EH (cell line): Measurements from ENCODE around the gene SAAL1.
"Not testable (repeated sequence)": the region's sequence is repeated elsewhere in the genome, so short reads cannot be mapped to it uniquely, and the experiment has no call there.

ENCODE experiments used
- DNase-seq: peaks from one replicate; pipeline ENCODE4 v3.0.0-alpha.2; 2015; ENCODE audit warnings: low read depth

Gene SAAL1, protein sequence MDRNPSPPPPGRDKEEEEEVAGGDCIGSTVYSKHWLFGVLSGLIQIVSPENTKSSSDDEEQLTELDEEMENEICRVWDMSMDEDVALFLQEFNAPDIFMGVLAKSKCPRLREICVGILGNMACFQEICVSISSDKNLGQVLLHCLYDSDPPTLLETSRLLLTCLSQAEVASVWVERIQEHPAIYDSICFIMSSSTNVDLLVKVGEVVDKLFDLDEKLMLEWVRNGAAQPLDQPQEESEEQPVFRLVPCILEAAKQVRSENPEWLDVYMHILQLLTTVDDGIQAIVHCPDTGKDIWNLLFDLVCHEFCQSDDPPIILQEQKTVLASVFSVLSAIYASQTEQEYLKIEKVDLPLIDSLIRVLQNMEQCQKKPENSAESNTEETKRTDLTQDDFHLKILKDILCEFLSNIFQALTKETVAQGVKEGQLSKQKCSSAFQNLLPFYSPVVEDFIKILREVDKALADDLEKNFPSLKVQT

DNA sequence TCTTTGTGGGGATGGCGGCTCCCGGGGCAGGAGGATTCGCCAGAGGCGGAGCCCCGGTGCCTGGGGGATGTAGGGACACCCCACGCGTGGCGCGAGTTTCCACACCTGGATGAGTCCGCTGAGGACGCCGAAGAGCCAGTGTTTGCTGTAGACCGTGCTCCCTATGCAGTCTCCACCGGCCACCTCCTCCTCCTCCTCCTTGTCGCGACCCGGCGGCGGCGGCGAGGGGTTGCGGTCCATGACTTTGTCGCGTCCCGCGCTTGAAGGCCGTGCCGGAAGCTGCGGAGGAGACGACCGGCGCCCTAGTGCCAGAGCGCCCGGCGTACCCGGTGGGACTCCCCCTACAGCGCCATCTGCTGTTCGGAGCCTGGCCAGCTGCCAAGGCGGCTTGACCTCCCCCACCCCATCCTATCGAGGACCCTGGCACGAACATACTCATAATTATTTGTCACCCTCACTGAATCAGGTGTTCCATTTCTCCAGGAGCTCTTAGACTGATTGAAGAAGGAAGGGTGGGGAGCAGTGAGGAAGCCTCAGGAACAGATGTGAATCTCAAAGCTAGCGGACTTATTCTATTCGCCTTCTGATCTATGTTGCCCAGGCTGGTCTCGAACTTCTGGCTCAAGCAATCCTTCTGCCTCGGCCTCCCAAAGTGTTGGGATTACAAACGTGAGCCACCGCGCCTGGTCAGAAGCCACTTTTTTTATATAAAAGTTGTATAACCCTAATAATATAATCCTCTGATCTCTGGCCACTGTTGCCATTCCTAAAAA is at the start of gene SAAL1:
Gene SAAL1 (minus strand): TSS at position 281 of the 773 bp plus-strand sequence. CDS start 41 bp downstream, at position 240.
- peak; percentile 83 for DNase-seq

DNA sequence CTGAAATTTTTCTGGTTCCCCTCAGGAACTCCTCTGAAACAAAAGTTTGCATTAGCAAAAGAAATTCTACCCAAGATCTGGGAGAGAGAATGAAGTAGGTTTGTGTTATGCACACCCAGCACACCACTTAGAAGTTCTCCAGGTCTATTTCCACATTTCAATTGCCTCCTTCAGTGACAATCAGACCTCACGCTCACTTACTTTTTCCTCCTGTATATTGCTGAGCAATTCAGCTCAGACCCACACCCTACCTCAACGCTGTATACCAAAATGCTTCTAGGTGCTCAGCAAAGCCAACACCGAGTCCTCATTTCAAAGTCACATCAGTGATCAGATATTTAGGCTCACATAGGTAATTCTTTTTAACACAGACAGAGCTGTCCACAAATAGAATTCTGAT is 45.7 kb upstream of the SAAL1 start:
- no peak for DNase-seq

DNA sequence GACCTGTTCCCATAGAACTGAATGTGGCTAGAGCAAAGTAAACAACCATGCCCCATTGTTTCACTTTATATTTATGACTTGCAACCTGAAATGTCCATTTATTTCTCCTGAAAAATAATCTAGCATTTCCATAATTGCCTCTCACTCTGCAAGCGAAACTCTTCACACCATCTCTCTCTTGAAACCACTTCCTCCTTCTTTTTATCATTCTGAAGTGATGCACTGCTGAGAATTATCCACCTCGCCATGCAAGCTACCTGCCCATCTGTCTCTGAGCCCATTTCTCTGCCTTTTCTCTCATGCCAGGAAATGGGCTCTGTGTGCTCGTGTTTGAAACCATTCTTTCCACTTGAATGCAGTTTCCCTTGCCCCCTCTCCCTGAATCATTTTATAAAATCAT is 40.0 kb upstream of the SAAL1 start:
- no peak for DNase-seq

DNA sequence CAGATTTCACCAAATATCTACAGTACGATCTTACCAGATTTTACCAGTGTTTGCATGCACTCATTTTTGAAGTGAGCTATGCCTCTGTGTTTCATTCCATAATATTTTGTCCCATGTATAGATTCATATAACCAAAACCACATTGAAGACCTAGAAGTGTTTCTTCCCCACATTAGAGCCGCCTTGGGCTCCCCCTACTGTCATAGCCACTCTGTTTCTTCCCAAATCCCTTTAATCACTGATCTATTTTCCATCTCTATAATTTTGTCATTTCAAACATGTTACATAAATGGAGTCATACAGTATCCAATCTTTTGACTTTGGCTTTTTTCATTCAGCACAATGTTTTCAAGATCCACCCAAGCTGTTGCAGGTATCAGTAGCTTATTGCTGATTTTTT is 39.1 kb upstream of the SAAL1 start:
- DNase-seq: no peak

DNA sequence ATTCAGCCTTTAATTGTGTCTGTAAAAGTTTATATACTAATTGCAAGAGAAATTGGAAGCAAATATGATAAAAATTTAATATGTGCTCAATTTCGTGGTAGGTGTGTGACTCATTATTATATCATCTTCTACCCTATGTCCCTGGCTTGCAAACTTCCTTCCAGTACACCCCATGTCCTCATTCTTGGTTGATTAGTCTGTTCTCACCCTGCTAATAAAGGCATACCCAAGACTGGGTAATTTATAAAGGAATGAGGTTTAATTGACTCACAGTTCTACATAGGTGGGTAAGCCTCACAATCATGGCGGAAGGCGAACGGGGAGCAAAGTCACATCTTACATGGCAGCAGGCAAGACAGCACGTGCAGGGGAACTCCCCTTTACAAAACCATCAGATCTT is 38.4 kb upstream of the SAAL1 start:
- DNase-seq: peak; percentile 6

DNA sequence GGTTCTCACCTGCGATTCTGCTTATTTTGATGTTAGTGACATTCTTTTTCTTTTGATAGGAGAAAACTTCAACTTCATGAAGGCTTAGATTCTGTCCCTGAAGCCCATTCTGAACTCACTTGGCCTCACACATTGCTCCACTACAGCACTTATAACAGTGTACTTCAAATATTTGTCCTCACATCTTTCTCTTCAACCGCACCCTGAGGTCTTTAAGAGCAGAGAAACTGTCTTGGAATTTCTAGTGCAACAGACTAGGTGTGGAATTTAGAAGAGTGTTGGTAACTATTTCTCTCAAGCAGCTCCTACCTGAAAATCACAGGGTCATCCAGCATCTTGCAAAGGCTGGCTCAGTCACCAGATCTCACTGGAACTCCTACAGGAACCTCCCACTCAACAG is 34.3 kb upstream of the SAAL1 start:
- no peak for DNase-seq

DNA sequence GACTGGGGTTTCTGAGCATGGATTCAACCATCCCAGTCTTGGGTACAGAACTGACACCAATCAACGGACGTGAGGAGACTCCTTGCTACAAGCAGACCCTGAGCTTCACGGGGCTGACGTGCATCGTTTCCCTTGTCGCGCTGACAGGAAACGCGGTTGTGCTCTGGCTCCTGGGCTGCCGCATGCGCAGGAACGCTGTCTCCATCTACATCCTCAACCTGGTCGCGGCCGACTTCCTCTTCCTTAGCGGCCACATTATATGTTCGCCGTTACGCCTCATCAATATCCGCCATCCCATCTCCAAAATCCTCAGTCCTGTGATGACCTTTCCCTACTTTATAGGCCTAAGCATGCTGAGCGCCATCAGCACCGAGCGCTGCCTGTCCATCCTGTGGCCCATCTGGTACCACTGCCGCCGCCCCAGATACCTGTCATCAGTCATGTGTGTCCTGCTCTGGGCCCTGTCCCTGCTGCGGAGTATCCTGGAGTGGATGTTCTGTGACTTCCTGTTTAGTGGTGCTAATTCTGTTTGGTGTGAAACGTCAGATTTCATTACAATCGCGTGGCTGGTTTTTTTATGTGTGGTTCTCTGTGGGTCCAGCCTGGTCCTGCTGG is 31.4 kb upstream of the SAAL1 start:
- no peak for DNase-seq

DNA sequence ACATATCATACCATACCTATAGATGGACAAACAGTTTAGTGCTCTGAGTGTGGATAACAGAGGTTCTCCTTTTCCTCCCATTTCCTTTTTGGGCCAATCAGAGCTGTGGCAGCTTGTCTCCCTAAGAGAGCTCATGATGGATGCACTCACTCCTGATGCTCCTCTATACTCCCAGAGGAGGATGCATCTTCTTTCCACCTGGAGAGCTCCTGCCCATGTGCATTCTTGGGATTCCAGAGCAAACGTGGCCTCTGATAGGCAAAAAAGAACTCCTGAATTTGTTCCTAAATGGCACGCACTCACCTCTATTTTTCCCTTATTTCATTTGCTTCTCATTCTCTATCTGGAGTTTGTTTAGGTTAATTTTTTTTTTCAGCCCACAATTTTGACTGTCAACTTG is 29.4 kb upstream of the SAAL1 start:
- no peak for DNase-seq

DNA sequence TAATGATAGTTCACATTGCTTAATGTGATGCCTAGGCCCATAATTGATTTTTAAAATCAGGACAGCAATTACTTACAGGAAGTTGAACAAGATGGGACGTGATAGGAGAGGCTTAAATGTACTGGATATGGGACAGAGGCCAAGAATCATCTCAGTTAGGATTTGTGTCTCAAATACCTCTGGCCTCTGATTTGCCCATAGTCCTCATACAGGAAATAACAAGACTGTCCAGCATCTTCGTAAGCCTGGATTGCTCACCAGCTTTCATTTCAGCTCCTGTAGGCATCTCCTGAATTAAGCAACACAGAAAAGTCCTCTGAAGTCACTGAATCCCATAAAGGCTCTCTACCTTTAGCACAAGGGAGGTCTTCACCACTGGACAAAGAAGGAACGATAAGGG is 26.5 kb upstream of the SAAL1 start, which contains the start of gene MRGPRX3:
Gene MRGPRX3 (plus strand): TSS at position 231 of the 400 bp plus-strand sequence. CDS start 4,632 bp downstream, outside the sequence.
- peak; percentile 16 for DNase-seq

DNA sequence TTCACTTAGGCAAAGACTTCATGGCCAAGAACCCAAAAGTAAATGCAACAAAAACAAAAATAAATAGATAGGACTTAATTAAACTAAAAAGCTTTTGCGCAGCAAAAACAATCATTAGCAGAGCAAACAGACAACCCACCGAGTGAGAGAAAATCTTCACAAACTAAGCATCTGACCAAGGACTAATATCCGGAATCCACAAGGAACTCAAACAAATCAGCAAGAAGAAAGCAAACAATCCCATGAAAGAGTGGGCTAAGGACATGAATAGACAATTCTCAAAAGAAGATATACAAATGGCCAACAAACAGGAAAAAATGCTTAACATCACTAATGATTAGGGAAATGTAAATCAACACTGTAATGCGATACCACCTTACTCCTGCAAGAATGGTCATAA is 25.2 kb upstream of the SAAL1 start:
- not testable (repeated sequence) for DNase-seq

DNA sequence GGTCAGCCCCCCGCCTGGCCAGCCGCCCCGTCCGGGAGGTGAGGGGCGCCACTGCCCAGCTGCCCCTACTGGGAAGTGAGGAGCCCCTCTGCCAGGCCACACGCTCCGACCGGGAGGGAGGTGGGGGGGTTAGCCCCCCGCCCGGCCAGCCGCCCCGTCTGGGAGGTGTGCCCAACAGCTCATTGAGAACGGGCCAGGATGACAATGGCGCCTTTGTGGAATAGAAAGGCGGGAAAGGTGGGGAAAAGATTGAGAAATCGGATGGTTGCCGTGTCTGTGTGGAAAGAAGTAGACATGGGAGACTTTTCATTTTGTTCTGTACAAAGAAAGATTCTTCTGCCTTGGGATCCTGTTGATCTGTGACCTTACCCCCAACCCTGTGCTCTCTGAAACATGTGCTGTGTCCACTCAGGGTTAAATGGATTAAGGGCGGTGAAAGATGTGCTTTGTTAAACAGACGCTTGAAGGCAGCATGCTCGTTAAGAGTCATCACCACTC is 15.5 kb upstream of the SAAL1 start:
- DNase-seq: not testable (repeated sequence)

DNA sequence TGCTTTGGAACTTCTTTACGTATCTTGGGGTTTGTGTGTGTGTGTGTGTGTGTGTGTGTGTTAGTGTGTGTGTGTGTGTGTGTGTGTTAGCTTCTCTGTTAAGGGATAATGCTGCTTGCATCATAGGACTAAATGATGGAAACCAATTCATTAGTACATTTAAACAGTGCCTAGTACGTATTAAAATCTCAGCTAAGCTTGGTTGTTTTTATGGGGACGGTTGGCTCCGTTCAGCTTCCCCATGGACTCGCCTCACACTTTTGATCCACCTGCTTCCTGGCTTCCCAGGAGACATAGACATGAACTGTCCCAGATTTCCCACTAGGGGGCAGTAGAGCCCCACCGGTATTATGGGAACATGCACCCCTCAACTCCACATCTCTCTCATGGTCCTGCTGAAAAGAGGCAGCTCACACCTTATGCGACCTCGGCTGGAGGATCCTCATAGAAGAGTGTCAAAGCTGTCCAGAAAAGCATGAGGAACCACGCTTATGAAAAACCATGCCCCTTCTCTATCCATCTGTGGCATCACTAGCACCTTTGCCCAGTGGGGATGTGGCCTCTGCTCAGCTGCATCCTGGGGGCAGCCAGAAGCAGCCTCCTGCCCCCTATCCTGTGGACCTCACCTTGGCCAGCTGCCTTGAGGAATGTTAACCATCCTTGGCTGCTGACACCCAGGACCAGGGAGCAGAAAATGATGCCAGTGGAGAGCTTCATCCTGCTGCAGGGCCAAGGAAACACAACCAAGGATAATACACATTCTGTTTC is 9.7 kb upstream of the SAAL1 start:
- peak; percentile 64 for DNase-seq

DNA sequence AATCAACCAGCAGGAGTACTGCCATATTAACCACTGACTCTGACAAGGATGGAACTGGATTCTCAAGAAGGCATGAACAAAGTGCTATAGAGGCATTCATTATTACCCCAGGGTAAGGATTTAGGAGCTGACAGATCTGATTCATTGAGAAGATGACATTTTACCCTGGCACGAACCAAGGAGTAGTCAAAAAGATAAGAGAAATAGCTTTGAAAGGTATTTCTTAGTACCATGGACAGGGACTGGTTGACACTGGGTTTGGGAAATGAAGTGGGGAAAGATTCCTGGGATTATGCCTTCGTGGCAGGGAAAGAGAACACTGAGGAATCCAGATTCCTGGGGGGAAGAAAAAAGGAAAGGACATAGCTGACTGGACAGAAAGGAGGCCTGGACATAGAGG is 5.1 kb upstream of the SAAL1 start:
- DNase-seq: peak; percentile 19

DNA sequence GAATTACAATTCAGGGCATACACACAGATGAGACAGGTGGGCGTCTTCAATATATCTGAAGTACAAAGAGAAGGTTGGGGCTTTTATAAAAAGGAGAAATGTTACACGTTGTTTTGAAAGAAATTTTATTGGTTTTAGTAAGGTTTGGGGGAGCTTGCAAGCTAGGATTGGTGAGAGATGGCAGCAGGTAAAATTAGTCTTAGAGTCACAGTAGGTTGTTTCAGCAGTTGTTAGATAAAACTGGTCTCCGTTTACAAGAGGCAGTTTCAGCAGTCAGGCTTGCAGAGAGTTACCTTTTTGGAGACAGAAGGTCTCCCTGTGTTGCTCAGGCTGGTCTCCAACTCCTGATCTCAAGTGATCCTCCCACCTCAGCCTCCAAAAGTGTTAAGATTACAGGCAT is 2.4 kb upstream of the SAAL1 start:
- no peak for DNase-seq

DNA sequence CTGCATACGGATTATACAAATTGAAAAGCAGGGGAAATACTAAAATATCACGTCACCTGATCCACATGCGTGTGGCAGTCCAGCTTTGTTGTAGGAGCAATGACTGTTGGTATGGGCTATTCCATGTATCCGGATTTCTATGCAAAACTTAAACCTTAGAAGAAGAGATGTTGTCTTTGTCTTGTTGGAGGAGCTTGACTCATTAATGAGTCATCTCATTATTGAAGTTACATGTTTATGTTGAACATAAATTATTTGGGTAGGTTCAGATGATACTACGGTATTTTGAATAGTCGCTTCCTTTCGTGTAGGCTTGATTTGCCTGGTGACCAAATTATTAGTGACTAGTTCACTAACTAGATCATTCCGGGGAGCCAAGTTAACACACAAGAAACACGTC is 806 bp upstream of the SAAL1 start:
- DNase-seq: peak; percentile 61

DNA sequence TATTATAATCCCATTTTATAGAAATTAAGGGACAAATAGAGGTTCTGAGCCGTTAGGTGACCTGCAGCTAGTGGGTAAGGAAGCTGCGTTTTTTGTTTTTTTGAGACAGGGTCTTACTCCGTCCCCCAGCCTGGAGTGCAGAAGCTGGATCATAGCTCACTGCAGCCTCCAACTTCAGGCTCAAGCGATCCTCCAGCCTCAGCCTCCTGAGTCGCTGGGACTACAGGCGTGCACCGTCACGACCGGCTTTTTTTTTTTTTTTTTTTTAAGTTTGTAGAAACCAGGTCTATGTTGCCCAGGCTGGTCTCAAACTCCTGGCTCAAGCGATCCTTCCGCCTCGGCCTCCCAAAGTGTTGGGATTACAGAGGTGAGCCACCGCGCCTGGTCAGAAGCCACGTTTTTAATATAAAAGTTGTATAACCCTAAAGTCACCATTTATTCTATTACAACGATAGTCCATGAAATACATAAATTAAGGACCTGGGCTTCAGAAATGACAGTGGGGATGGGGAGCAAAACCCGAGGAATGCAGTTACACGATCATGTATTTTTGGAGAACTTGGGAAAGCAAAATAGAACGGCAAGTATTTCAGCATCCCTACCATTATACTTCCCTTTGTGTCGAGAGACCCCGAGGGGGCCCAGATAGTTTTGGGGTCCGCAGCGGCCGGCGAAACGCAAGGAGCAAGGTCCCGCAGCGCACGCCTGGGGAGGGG is 638 bp downstream of the SAAL1 start:
- DNase-seq: no peak

DNA sequence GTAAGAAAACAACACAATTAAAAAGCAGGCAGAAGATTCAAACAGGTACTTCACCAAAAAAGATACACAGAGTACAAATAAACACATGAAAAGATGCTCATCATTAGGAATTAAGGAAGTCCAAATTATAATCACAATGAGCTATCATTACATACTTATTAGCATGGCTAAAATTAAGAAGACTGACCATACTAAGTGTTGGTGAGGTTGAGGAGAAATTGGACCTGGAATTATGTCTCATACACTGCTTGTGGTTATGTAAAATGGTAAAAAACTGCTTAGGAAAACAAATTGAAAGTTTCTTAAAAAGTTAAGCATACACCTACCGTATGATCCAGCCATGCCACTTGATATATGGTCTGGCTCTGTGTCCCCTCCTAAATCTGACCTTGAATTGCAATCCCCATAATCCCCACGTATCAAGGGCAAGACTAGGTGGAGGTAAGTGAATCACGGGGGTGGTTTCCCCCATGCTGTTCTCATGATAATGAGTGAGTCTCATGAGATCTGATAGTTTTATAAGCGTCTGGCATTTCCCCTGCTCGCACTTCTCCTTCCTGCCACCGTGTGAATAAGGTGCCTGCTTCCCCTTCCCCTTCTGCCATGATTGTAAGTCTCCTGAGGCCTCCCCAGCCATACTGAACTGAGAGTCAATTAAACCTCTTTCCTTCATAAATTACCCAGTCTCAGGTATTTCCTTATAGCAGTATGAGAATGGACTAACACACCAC is 4.8 kb downstream of the SAAL1 start:
- no peak for DNase-seq

DNA sequence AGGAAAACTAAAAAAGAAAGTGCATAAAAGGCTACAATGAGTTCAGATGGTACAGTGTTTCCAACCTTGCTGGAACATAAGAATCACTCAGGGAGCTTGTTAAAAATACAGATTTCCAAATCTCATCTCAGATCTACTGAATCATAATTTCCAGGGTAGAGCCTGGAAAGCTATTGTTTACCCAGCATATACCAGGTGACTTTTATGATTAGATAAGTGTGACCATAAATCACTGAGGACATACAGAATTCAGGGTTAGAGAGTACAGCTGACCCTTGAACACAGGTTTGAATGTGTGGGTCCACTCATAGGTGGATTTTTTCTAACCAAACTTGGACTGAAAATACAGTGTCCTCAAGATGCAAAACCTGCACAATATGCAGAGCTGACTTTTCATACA is 11.9 kb downstream of the SAAL1 start:
- DNase-seq: no peak

DNA sequence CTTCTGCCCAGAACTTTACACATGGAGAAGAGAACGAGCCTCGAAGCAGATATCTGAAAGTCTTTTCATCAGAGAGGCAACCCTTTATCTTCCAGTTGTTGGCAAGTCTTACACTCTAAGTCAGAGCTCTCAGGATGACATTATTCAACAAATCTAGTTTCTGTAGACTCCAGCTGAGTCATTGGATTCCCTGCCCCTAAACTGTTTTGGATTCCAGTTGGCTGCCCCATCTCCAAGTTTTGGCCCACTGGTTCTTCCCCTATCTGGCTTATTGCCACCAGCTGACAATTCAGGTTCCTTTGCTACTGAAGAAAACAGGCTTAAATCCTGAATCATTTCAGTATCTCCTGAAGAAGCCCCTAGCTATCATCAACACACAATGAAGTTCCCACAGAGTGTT is 14.2 kb downstream of the SAAL1 start:
- peak; percentile 28 for DNase-seq

DNA sequence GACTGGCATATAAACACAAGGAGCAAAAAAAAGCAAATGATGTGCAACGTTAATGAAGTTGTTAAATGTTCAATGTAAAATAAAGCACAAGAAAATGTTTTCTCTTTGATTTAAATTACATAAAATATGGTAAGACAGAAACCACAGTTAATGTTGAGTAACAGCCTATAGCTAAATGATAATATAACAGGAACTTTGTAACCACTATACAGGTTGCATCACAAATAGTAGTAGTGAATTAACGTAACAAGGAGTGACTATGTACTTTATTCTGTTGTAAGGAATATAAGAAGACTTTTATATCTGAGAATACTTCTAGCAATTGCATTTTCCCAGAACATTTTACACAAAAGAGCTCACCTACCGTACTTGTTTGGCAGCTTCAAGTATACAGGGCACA is 16.9 kb downstream of the SAAL1 start:
- no peak for DNase-seq
